ENCODE data around the gene CLRN1.

DNA sequence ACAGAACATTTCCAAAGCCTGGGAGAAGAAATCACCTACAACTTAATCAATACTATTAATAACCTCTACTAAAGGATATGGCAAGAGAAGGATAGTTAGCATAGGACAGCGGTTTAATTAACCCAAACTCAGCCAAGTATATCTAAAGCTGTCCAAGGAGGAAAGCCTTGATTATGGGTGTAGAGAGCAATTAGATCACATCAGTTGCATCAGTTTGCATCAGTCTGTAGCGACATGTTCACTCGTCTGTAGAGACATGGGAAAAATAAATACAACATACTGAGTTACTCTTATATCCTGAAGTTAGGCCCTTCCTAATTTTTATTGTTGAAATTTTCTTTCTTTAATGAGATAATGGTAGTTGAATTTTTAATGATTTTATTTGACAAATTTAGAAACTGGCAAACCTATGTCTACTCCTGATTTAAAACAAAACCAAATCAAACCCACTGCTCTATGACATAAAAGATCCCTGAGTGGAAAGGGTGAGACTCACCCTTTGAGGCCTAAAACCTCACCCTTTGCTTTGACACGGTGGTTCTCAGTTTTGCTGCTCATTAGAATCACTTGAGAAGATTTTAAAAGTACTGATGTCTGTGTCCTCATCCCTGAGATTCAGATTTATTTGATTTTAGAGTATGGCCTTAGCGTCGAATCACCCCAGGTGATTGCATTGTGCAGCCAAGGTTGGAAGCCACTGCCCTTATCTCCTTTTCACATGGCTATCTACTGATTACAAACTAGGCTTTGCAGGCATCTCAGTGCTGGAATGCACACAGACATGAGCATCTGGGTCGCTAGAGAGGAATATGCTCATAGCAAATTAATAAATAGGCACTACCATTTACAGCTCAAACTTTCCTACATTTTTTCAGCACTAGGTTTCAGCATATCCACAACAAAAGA is 2.8 kb upstream of the CLRN1 start:
- TF ChIP-seq POLR2A (IDR thresholded peaks at IDR 0.05; ENCODE audit: extremely low read depth, insufficient read length) (no peak), MYC (IDR thresholded peaks at IDR 0.05; ENCODE audit: low read depth, low read length) (no peak)
